H1 (cell line): ENCODE measurements around the gene NKAIN2. TPM values are rescaled to one million over a fixed set of nuclear protein-coding genes. Genes with fewer than 3 reads are reported as not detected.

Experiments used
- CTCF ChIA-PET: fragments of 300-600 bp; sonication (Branson Sonifier 250); formaldehyde crosslinking; loops from one replicate; lab custom pipeline; 2021; ENCODE audit not compliant: partially characterized antibody; lab: Charles Lee
- POLR2A ChIA-PET: fragments of 300-600 bp; sonication (Branson Sonifier 250); formaldehyde crosslinking; loops from one replicate; lab custom pipeline; 2021; ENCODE audit warnings: inconsistent platforms; ENCODE audit not compliant: partially characterized antibody; lab: Charles Lee
- DNase-seq, 2 experiments: peaks; one replicate each; pipeline versions ENCODE4 v3.0.0 to v3.0.0-alpha.2; 2010 to 2022; ENCODE audit warnings: low spot score in 2 of 2, low read depth in 1 of 2, mixed read lengths in 1 of 2
- FAIRE-seq: peaks from 2 replicates; lab custom pipeline; 2011; peaks lifted over from hg19 to GRCh38; lab: Jason Lieb, UNC
- H2AFZ ChIP-seq: 2 replicates; pipeline ENCODE4 v1.8.1; 2012; ENCODE audit warnings: low read length, inconsistent platforms
- H2AK5ac ChIP-seq: 2 replicates; pipeline ENCODE4 v1.6.1; 2013; ENCODE audit warnings: low read depth, low read length
- H2BK120ac ChIP-seq: replicated peaks from 2 replicates; pipeline ENCODE3; 2013; ENCODE audit warnings: low read depth, low read length, inconsistent platforms
- H2BK12ac ChIP-seq: 2 replicates; pipeline ENCODE4 v1.6.1; 2013; ENCODE audit warnings: low read depth, low read length
- H2BK15ac ChIP-seq: 2 replicates; pipeline ENCODE4 v1.6.1; 2013; ENCODE audit warnings: low read length
- H2BK20ac ChIP-seq: 2 replicates; pipeline ENCODE4 v1.6.1; 2013; ENCODE audit warnings: low read length
- H2BK5ac ChIP-seq: 2 replicates; pipeline ENCODE4 v1.6.1; 2013; ENCODE audit warnings: low read depth, low read length
- H3K14ac ChIP-seq: 2 replicates; pipeline ENCODE4 v1.6.1; 2013; ENCODE audit warnings: inconsistent platforms; ENCODE audit not compliant: insufficient read length
- H3K18ac ChIP-seq: 2 replicates; pipeline ENCODE4 v1.6.1; 2013; ENCODE audit warnings: low read length; ENCODE audit errors: extremely low read depth
- H3K23ac ChIP-seq: 2 replicates; pipeline ENCODE4 v1.6.1; 2013; ENCODE audit warnings: inconsistent platforms; ENCODE audit not compliant: insufficient read length
- H3K23me2 ChIP-seq: 2 replicates; pipeline ENCODE4 v1.6.1; 2013; ENCODE audit warnings: low read depth, low read length
- H3K27ac ChIP-seq: 2 replicates; pipeline ENCODE4 v1.6.1; 2011; ENCODE audit warnings: low read depth, low read length, inconsistent platforms
- H3K27me3 ChIP-seq, 4 experiments: replicated peaks in 1 of 4; 1 replicate in 1 of 4; 2 replicates in 3 of 4; pipeline versions ENCODE4 v1.6.1 to v1.8.1; 2011 to 2013; ENCODE audit warnings: low read length in 3 of 4, mild to moderate bottlenecking in 3 of 4, inconsistent platforms in 2 of 4, mixed read lengths in 2 of 4, moderate library complexity in 1 of 4; ENCODE audit not compliant: control insufficient read depth in 3 of 4, insufficient read depth in 3 of 4; ENCODE audit errors: extremely low read depth in 1 of 4
- H3K36me3 ChIP-seq, 4 experiments: 2 replicates each; pipeline versions ENCODE4 v1.6.1 to v1.8.1; 2011 to 2013; ENCODE audit warnings: mild to moderate bottlenecking in 4 of 4, low read length in 3 of 4, moderate library complexity in 2 of 4, control low read depth in 1 of 4, inconsistent platforms in 1 of 4; ENCODE audit not compliant: insufficient read depth in 4 of 4, control insufficient read depth in 2 of 4
- H3K4ac ChIP-seq: replicated peaks from 2 replicates; pipeline ENCODE3; 2013; ENCODE audit warnings: low read length, low read depth, mixed read lengths, inconsistent platforms; ENCODE audit not compliant: insufficient read length
- H3K4me1 ChIP-seq, 4 experiments: replicated peaks in 1 of 4; 1 replicate in 1 of 4; 2 replicates in 3 of 4; pipeline versions ENCODE4 v1.6.1 to v1.8.1; 2011 to 2013; ENCODE audit warnings: low read length in 3 of 4, inconsistent platforms in 2 of 4, mixed read lengths in 1 of 4; ENCODE audit not compliant: insufficient read depth in 4 of 4, control insufficient read depth in 3 of 4
- H3K4me2 ChIP-seq, 2 experiments: 2 replicates each; pipeline versions ENCODE4 v1.6.1 to v1.8.1; 2011 to 2013; ENCODE audit warnings: low read depth in 2 of 2, low read length in 2 of 2, control low read depth in 1 of 2, inconsistent platforms in 1 of 2, mild to moderate bottlenecking in 1 of 2; ENCODE audit not compliant: insufficient read depth in 1 of 2
- H3K4me3 ChIP-seq, 4 experiments: fragments of 200-600, 300-600 bp in 1 of 4; sonication (generic), shearing (Covaris generic), sonication (Bioruptor Twin) in 1 of 4; 2 replicates each; pipeline versions ENCODE4 v1.5.1 to v1.8.1; 2011 to 2016; ENCODE audit warnings: low read length in 4 of 4, low read depth in 3 of 4, control low read depth in 2 of 4, inconsistent platforms in 2 of 4, mild to moderate bottlenecking in 2 of 4, mixed read lengths in 1 of 4, moderate library complexity in 1 of 4; ENCODE audit not compliant: insufficient read depth in 2 of 4; ENCODE audit errors: extremely low read depth in 1 of 4
- H3K56ac ChIP-seq: replicated peaks from 2 replicates; pipeline ENCODE3; 2013; ENCODE audit warnings: low read depth, mild to moderate bottlenecking, mixed read lengths, low read length, inconsistent platforms; ENCODE audit not compliant: insufficient read length
- H3K79me1 ChIP-seq: 2 replicates; pipeline ENCODE4 v1.6.1; 2013; ENCODE audit warnings: low read depth, low read length, control low read depth
- H3K79me2 ChIP-seq, 2 experiments: 2 replicates each; pipeline versions ENCODE4 v1.6.1 to v1.8.1; 2012 to 2013; ENCODE audit warnings: low read length in 2 of 2, mild to moderate bottlenecking in 2 of 2, inconsistent platforms in 1 of 2; ENCODE audit not compliant: insufficient read depth in 2 of 2, control insufficient read depth in 1 of 2
- H3K9ac ChIP-seq, 4 experiments: replicated peaks in 1 of 4; 1 replicate in 1 of 4; 2 replicates in 3 of 4; pipeline versions ENCODE4 v1.6.1 to v1.8.1; 2011 to 2013; ENCODE audit warnings: low read depth in 3 of 4, low read length in 3 of 4, control low read depth in 2 of 4, mild to moderate bottlenecking in 2 of 4, moderate library complexity in 2 of 4, inconsistent platforms in 1 of 4; ENCODE audit errors: extremely low read depth in 1 of 4
- H3K9me3 ChIP-seq, 2 experiments: 2 replicates each; pipeline versions ENCODE4 v1.6.1 to v1.8.1; 2012 to 2013; ENCODE audit warnings: mild to moderate bottlenecking in 2 of 2, moderate library complexity in 2 of 2, control low read depth in 1 of 2, inconsistent platforms in 1 of 2, low read depth in 1 of 2, low read length in 1 of 2, mixed read lengths in 1 of 2; ENCODE audit not compliant: insufficient read depth in 2 of 2
- H4K20me1 ChIP-seq, 2 experiments: replicated peaks in 1 of 2; 2 replicates each; pipeline versions ENCODE3 to v1.8.1; 2011 to 2013; ENCODE audit warnings: inconsistent platforms in 2 of 2, low read length in 2 of 2, mild to moderate bottlenecking in 1 of 2; ENCODE audit not compliant: insufficient read depth in 2 of 2, control insufficient read depth in 1 of 2
- H4K5ac ChIP-seq: 2 replicates; pipeline ENCODE4 v1.6.1; 2013; ENCODE audit warnings: low read length, low read depth, mixed read lengths, inconsistent platforms; ENCODE audit not compliant: insufficient read length
- H4K8ac ChIP-seq: 2 replicates; pipeline ENCODE4 v1.8.0; 2013; ENCODE audit warnings: mild to moderate bottlenecking, moderate library complexity, low read length, inconsistent platforms; ENCODE audit not compliant: insufficient read depth; ENCODE audit errors: extremely low read depth
- H4K91ac ChIP-seq: replicated peaks from 2 replicates; pipeline ENCODE3; 2013; ENCODE audit warnings: low read length, mixed read lengths, inconsistent platforms; ENCODE audit not compliant: insufficient read length
- BACH1 ChIP-seq: IDR thresholded peaks from 2 replicates; pipeline ENCODE4 v1.6.1; 2012; ENCODE audit warnings: low read length, improper control_type of control experiment
- CHD2 ChIP-seq: IDR thresholded peaks from 2 replicates; pipeline ENCODE4 v1.6.1; 2012; ENCODE audit warnings: low read length, improper control_type of control experiment
- EZH2 ChIP-seq: fragments of 200-600 bp; sonication (generic); IDR thresholded peaks from 2 replicates; pipeline ENCODE4 v1.7.1; 2012; ENCODE audit warnings: low read depth, mild to moderate bottlenecking, moderate library complexity, low read length, inconsistent platforms; ENCODE audit not compliant: severe bottlenecking
- JUN ChIP-seq: IDR thresholded peaks from 2 replicates; pipeline ENCODE4 v1.6.1; 2011; ENCODE audit warnings: low read depth, mild to moderate bottlenecking, improper control_type of control experiment, low read length
- NANOG ChIP-seq: IDR thresholded peaks from 2 replicates; pipeline ENCODE4 v1.6.1; 2011; ENCODE audit warnings: low read length, low read depth, mild to moderate bottlenecking, inconsistent platforms; ENCODE audit not compliant: insufficient read depth, poor library complexity, severe bottlenecking
- POLR2A ChIP-seq, 2 experiments: IDR thresholded peaks; 1 replicate in 1 of 2; 2 replicates in 1 of 2; pipeline ENCODE4 v1.6.1; 2011; ENCODE audit warnings: low read depth in 2 of 2, low read length in 2 of 2, mild to moderate bottlenecking in 2 of 2; ENCODE audit errors: control extremely low read depth in 1 of 2
- RFX5 ChIP-seq: IDR thresholded peaks from 2 replicates; pipeline ENCODE4 v1.6.1; 2011; ENCODE audit warnings: low read depth, low read length, improper control_type of control experiment, borderline replicate concordance
- SAP30 ChIP-seq: fragments of 300-600 bp; sonication (generic); IDR thresholded peaks from 2 replicates; pipeline ENCODE4 v1.7.1; 2012; ENCODE audit warnings: low read length, moderate library complexity, mild to moderate bottlenecking, inconsistent platforms; ENCODE audit not compliant: insufficient read depth, insufficient replicate concordance
- SIRT6 ChIP-seq: IDR thresholded peaks from one replicate; pipeline ENCODE4 v1.7.1; 2012; ENCODE audit warnings: low read length, inconsistent platforms
- ZNF274 ChIP-seq: IDR thresholded peaks from 2 replicates; pipeline ENCODE4 v1.7.0; 2012; ENCODE audit warnings: low read length, borderline replicate concordance; ENCODE audit errors: extremely low read depth
- WGBS, 2 experiments: shearing (Covaris generic) in 1 of 2; methylation state at CpG; one replicate each; pipeline versions ENCODE4 v1.1.6 to v1.1.7; 2013 to 2015; ENCODE audit warnings: low lambda C conversion rate in 2 of 2, mixed read lengths in 2 of 2, inconsistent platforms in 1 of 2, low coverage in 1 of 2, missing lambda C conversion rate in 1 of 2; ENCODE audit not compliant: insufficient replicate concordance in 2 of 2, insufficient coverage in 1 of 2, insufficient read length in 1 of 2; ENCODE audit errors: extremely low coverage in 1 of 2, missing lambda C conversion rate in 1 of 2; 5-methylcytosine and 5-hydroxymethylcytosine counted together
- polyA plus RNA-seq, 7 experiments: library from polyadenylated mRNA; depleted of rRNA in 3 of 7; stranded (reverse) in 5 of 7; unstranded in 2 of 7; fragments of >200 nt in 5 of 7; fragments of 200-250 nt in 2 of 7; gene quantifications; 1 replicate in 5 of 7; 2 replicates in 1 of 7; 4 replicates in 1 of 7; pipeline versions ENCODE4 v1.2.1 to v1.2.3, GENCODE V29; 2011 to 2013; ENCODE audit warnings: missing spikeins in 2 of 7, mixed read lengths in 2 of 7
- total RNA-seq: library from RNA; stranded (reverse); fragmentation: NEBNext Ultra II Directional; extraction: Animal tissue kit (Norgen Biotek cat#: 25700); gene quantifications from 2 replicates; pipeline ENCODE4 v1.2.1, GENCODE V29; 2021
- TF ChIP-seq, protein P1 (sequence below): IDR thresholded peaks from 2 replicates; pipeline ENCODE4 v1.6.1; 2012; ENCODE audit warnings: low read length, inconsistent platforms

Gene NKAIN2
- total and polyA plus RNA-seq, 2 of the 8 experiments (the other 6 are each of a cell fraction or from before 2014, with no cell fraction given): 0.20 to 0.34 TPM

DNA sequence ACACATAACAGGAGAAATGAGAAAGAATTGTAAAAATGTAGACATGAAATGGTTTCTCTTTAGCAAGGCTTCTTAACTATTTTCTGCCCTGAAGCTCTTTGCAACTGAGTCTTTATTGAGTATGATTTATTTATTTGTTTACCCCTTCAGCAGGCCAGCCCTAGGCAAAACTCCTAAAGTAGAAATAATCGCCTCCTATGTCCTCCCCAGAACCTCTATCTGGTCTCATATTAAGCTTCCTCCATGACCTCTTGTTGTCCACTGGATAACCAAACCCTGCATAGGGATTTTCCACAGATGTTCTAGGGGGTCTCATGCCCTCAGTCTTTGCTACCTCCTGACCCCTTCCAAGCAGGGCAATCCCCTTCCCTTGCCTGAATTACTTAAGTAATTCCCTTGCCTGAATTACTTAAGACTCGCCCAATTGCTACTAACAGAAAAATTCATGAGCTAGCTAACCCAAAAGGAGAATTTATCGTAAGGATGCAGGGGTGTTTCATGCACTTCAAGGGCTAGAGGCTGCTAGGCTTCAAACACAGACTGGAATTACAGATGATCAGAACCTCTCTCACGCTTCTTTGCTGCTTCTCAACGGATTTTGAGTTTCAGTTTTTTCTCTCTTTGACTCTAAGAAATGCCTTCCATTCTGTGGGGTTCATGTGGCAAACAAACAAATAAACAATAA, 732.6 kb downstream of the NKAIN2 start:
- no peak overlapping the region for H3K4me2 ChIP-seq
- FAIRE-seq: no peak
- TF ChIP-seq SIRT6 (no peak), RFX5 (no peak), JUN (no peak), BACH1 (no peak), POLR2A (IDR thresholded peaks at IDR 0.05; ENCODE audit: control extremely low read depth in 1 of 2, low read depth in 2 of 2, low read length in 2 of 2) (no peak), EZH2 (no peak), SAP30 (no peak), CHD2 (no peak), NANOG (no peak), ZNF274 (no peak)
- TF ChIP-seq, protein P1, sequence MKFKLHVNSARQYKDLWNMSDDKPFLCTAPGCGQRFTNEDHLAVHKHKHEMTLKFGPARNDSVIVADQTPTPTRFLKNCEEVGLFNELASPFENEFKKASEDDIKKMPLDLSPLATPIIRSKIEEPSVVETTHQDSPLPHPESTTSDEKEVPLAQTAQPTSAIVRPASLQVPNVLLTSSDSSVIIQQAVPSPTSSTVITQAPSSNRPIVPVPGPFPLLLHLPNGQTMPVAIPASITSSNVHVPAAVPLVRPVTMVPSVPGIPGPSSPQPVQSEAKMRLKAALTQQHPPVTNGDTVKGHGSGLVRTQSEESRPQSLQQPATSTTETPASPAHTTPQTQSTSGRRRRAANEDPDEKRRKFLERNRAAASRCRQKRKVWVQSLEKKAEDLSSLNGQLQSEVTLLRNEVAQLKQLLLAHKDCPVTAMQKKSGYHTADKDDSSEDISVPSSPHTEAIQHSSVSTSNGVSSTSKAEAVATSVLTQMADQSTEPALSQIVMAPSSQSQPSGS: no peak

More for the DNA sequence above, 732.6 kb downstream of the NKAIN2 start:
- Histone ChIP-seq H2AFZ (peak overlapping the region; percentile 81; the same call in 1 of the 2 replicates), H4K8ac (no peak overlapping the region), H2BK12ac (no peak overlapping the region), H3K27ac (no peak overlapping the region), H2AK5ac (no peak overlapping the region), H4K5ac (no peak overlapping the region), H3K9me3 (no peaks in the 10 kb centered on the region), H3K18ac (no peak overlapping the region), H2BK120ac (no peak overlapping the region), H3K4me1 (peaks cover 0 to 5% (median 0%) of the 10 kb centered on the region in 4 experiments; a peak in 1 of 7 replicates), H2BK20ac (no peak overlapping the region), H3K27me3 (peaks cover 0 to 1% (median 0%) of the 10 kb centered on the region in 4 experiments; a peak in 1 of 7 replicates), H3K4ac (no peak overlapping the region), H3K23ac (no peak overlapping the region), H4K20me1 (no peaks in the 10 kb centered on the region), H3K23me2 (no peaks in the 10 kb centered on the region), H3K79me2 (no peaks in the 10 kb centered on the region), H3K14ac (no peak overlapping the region), H4K91ac (no peak overlapping the region), H3K4me3 (no peak overlapping the region), H2BK15ac (no peak overlapping the region), H3K79me1 (no peaks in the 10 kb centered on the region), H3K36me3 (no peaks in the 10 kb centered on the region), H2BK5ac (no peak overlapping the region), H3K56ac (no peak overlapping the region), H3K9ac (no peak overlapping the region)
- CTCF ChIA-PET: no interaction called here
- POLR2A ChIA-PET: interaction anchor here (0.6 kb wide), 1 partner anchor 765 kb away, joined by 4 read pairs; no protein-coding TSS in a partner anchor
- DNase-seq: no peak
- 93% methylated on average over 5 of the region's 5 CpGs; no CpG with 5 or more reads in 1 of the 2 experiments for WGBS, 2 experiments
